HepG2 (cell line): Measurements from ENCODE around the gene LASP1. TPM values are rescaled to one million over a fixed set of nuclear protein-coding genes. Genes with fewer than 3 reads are reported as not detected.

ENCODE experiments used
- HDAC2 ChIP-seq: sonication (generic); formaldehyde crosslinking; IDR thresholded peaks from 2 replicates; pipeline ENCODE4 v1.4.0; 2020; ENCODE audit warnings: missing genetic modification reagents
- REXO4 ChIP-seq: sonication (generic); formaldehyde crosslinking; IDR thresholded peaks from 2 replicates; pipeline ENCODE4 v1.8.0; 2022; ENCODE audit warnings: missing genetic modification reagents, mild to moderate bottlenecking, borderline replicate concordance
- YY1 ChIP-seq: IDR thresholded peaks from 2 replicates; pipeline ENCODE4 v1.6.1; 2011; ENCODE audit warnings: low read length, low read depth, moderate library complexity, mild to moderate bottlenecking; ENCODE audit not compliant: insufficient read depth, insufficient replicate concordance
- ZBTB38 ChIP-seq: sonication (generic); formaldehyde crosslinking; IDR thresholded peaks from 2 replicates; pipeline ENCODE4 v1.5.1; 2020; ENCODE audit warnings: mild to moderate bottlenecking, missing genetic modification reagents
- ZNF382 ChIP-seq: sonication (generic); formaldehyde crosslinking; IDR thresholded peaks from 2 replicates; pipeline ENCODE4 v1.5.0; 2020; ENCODE audit warnings: missing genetic modification reagents, mild to moderate bottlenecking, borderline replicate concordance
- ZNF704 ChIP-seq: sonication (generic); formaldehyde crosslinking; IDR thresholded peaks from 2 replicates; pipeline ENCODE4 v1.8.1; 2023; ENCODE audit warnings: mild to moderate bottlenecking, inconsistent platforms, moderate library complexity, missing genetic modification reagents, borderline replicate concordance
- polyA plus RNA-seq, 8 experiments: library from polyadenylated mRNA; depleted of rRNA in 3 of 8; stranded (reverse) in 7 of 8; unstranded in 1 of 8; fragments of >200 nt; fragmentation: Illumina TruSeq in 4 of 8; extraction: Trizol in 4 of 8; gene quantifications; 2 replicates each; pipeline versions ENCODE4 v1.2.1 to v1.2.3, GENCODE V29; 2011 to 2016; ENCODE audit warnings: low read depth in 4 of 8, missing spikeins in 1 of 8, mixed read lengths in 1 of 8; ENCODE audit not compliant: insufficient read depth in 1 of 8
- total RNA-seq, 5 experiments: library from RNA; depleted of rRNA; stranded (reverse); fragments of >200 nt; fragmentation: Illumina TruSeq; extraction: Trizol; gene quantifications; 2 replicates each; pipeline ENCODE4 v1.2.3, GENCODE V29; 2016; ENCODE audit warnings: low read depth in 1 of 5
- TF ChIP-seq, protein P1 (sequence below): sonication (generic); formaldehyde crosslinking; IDR thresholded peaks from 2 replicates; pipeline ENCODE4 v1.4.0; 2020; ENCODE audit warnings: missing genetic modification reagents
- TF ChIP-seq, protein P2 (sequence below): fragments of 450-650 bp; IDR thresholded peaks from 2 replicates; pipeline ENCODE4 v1.6.1; 2017; ENCODE audit warnings: mild to moderate bottlenecking

Gene LASP1
- total and polyA plus RNA-seq, 2 of the 13 experiments (the other 11 are each of a cell fraction or from before 2014, with no cell fraction given), result 70.1 to 97.0 TPM

- TF ChIP-seq, protein P1, sequence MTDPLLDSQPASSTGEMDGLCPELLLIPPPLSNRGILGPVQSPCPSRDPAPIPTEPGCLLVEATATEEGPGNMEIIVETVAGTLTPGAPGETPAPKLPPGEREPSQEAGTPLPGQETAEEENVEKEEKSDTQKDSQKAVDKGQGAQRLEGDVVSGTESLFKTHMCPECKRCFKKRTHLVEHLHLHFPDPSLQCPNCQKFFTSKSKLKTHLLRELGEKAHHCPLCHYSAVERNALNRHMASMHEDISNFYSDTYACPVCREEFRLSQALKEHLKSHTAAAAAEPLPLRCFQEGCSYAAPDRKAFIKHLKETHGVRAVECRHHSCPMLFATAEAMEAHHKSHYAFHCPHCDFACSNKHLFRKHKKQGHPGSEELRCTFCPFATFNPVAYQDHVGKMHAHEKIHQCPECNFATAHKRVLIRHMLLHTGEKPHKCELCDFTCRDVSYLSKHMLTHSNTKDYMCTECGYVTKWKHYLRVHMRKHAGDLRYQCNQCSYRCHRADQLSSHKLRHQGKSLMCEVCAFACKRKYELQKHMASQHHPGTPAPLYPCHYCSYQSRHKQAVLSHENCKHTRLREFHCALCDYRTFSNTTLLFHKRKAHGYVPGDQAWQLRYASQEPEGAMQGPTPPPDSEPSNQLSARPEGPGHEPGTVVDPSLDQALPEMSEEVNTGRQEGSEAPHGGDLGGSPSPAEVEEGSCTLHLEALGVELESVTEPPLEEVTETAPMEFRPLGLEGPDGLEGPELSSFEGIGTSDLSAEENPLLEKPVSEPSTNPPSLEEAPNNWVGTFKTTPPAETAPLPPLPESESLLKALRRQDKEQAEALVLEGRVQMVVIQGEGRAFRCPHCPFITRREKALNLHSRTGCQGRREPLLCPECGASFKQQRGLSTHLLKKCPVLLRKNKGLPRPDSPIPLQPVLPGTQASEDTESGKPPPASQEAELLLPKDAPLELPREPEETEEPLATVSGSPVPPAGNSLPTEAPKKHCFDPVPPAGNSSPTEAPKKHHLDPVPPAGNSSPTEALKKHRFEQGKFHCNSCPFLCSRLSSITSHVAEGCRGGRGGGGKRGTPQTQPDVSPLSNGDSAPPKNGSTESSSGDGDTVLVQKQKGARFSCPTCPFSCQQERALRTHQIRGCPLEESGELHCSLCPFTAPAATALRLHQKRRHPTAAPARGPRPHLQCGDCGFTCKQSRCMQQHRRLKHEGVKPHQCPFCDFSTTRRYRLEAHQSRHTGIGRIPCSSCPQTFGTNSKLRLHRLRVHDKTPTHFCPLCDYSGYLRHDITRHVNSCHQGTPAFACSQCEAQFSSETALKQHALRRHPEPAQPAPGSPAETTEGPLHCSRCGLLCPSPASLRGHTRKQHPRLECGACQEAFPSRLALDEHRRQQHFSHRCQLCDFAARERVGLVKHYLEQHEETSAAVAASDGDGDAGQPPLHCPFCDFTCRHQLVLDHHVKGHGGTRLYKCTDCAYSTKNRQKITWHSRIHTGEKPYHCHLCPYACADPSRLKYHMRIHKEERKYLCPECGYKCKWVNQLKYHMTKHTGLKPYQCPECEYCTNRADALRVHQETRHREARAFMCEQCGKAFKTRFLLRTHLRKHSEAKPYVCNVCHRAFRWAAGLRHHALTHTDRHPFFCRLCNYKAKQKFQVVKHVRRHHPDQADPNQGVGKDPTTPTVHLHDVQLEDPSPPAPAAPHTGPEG (CRISPR knock-in tag), result no peak
- TF ChIP-seq ZBTB38 (CRISPR knock-in tag) (peak; percentile 72), REXO4 (no peak), YY1 (peak; percentile 16), ZNF382 (CRISPR knock-in tag) (no peak), HDAC2 (CRISPR knock-in tag) (0 out of 2 replicates have a peak, but pooled peaks have one; percentile 16), ZNF704 (CRISPR knock-in tag) (no peak)
- TF ChIP-seq, protein P2, sequence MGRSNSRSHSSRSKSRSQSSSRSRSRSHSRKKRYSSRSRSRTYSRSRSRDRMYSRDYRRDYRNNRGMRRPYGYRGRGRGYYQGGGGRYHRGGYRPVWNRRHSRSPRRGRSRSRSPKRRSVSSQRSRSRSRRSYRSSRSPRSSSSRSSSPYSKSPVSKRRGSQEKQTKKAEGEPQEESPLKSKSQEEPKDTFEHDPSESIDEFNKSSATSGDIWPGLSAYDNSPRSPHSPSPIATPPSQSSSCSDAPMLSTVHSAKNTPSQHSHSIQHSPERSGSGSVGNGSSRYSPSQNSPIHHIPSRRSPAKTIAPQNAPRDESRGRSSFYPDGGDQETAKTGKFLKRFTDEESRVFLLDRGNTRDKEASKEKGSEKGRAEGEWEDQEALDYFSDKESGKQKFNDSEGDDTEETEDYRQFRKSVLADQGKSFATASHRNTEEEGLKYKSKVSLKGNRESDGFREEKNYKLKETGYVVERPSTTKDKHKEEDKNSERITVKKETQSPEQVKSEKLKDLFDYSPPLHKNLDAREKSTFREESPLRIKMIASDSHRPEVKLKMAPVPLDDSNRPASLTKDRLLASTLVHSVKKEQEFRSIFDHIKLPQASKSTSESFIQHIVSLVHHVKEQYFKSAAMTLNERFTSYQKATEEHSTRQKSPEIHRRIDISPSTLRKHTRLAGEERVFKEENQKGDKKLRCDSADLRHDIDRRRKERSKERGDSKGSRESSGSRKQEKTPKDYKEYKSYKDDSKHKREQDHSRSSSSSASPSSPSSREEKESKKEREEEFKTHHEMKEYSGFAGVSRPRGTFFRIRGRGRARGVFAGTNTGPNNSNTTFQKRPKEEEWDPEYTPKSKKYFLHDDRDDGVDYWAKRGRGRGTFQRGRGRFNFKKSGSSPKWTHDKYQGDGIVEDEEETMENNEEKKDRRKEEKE, result no peak
These were observed 27.9 kb downstream of the LASP1 start (continued) for GRCh38 chr17:38897671-38898290.
